ENCODE measurements around the gene ARHGAP45. TPM values are rescaled to one million over a fixed set of nuclear protein-coding genes. Genes with fewer than 3 reads are reported as not detected.

ARHGAP45 gene, protein sequence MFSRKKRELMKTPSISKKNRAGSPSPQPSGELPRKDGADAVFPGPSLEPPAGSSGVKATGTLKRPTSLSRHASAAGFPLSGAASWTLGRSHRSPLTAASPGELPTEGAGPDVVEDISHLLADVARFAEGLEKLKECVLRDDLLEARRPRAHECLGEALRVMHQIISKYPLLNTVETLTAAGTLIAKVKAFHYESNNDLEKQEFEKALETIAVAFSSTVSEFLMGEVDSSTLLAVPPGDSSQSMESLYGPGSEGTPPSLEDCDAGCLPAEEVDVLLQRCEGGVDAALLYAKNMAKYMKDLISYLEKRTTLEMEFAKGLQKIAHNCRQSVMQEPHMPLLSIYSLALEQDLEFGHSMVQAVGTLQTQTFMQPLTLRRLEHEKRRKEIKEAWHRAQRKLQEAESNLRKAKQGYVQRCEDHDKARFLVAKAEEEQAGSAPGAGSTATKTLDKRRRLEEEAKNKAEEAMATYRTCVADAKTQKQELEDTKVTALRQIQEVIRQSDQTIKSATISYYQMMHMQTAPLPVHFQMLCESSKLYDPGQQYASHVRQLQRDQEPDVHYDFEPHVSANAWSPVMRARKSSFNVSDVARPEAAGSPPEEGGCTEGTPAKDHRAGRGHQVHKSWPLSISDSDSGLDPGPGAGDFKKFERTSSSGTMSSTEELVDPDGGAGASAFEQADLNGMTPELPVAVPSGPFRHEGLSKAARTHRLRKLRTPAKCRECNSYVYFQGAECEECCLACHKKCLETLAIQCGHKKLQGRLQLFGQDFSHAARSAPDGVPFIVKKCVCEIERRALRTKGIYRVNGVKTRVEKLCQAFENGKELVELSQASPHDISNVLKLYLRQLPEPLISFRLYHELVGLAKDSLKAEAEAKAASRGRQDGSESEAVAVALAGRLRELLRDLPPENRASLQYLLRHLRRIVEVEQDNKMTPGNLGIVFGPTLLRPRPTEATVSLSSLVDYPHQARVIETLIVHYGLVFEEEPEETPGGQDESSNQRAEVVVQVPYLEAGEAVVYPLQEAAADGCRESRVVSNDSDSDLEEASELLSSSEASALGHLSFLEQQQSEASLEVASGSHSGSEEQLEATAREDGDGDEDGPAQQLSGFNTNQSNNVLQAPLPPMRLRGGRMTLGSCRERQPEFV
- total RNA-seq (100 to 1,000 TPM; 861 to 878 TPM), total RNA-seq (140 to 1,661 (median 806) reads per million in 172 experiments)
- 422 TPM for polyA plus RNA-seq (2013, experiment 1 of 2)
- 419 TPM for polyA plus RNA-seq (2013, experiment 2 of 2)

- no peaks in the 10 kb centered on the region for H3K27me3 Mint-ChIP-seq
- Histone ChIP-seq H3K27ac (ENCODE audit: low read depth in 1 of 2, low read length in 2 of 2) (peak within 1 kb of the TSS; percentile 71 to 98), H3K27me3 (ENCODE audit: control insufficient read depth in 1 of 2, insufficient read depth in 2 of 2, low read length in 2 of 2) (no peaks in the 10 kb centered on the region), H3K4me1 (ENCODE audit: insufficient read depth, low read length) (peaks cover 80% of the 10 kb centered on the region), H3K36me3 (ENCODE audit: insufficient read depth, low read length) (peaks cover 39% of the 10 kb centered on the region), H3K4me3 (ENCODE audit: low read length) (peak within 1 kb of the TSS; percentile 98), H3K9me3 (ENCODE audit: control insufficient read depth in 1 of 2, insufficient read depth in 1 of 2, low read length in 2 of 2) (no peaks in the 10 kb centered on the region)
- H3K4me1 Mint-ChIP-seq (ENCODE audit: low read depth) = peaks cover 60% of the 10 kb centered on the region
- TF ChIP-seq, protein P1, sequence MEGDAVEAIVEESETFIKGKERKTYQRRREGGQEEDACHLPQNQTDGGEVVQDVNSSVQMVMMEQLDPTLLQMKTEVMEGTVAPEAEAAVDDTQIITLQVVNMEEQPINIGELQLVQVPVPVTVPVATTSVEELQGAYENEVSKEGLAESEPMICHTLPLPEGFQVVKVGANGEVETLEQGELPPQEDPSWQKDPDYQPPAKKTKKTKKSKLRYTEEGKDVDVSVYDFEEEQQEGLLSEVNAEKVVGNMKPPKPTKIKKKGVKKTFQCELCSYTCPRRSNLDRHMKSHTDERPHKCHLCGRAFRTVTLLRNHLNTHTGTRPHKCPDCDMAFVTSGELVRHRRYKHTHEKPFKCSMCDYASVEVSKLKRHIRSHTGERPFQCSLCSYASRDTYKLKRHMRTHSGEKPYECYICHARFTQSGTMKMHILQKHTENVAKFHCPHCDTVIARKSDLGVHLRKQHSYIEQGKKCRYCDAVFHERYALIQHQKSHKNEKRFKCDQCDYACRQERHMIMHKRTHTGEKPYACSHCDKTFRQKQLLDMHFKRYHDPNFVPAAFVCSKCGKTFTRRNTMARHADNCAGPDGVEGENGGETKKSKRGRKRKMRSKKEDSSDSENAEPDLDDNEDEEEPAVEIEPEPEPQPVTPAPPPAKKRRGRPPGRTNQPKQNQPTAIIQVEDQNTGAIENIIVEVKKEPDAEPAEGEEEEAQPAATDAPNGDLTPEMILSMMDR (IDR thresholded peaks at IDR 0.05) = no peak
- POLR2A ChIA-PET = interaction anchor here (1.0 to 21.0 kb wide), 29 partner anchors 11 to 363 kb away, joined by 3 to 1253 read pairs (median 7); partner anchors contain the start of genes ABCA7, CIRBP, CNN2 and FAM174C
- H3K4me3 Mint-ChIP-seq = peak within 1 kb of the TSS; percentile 92
- H3K27ac Mint-ChIP-seq = peak within 1 kb of the TSS; percentile 96
- intact Hi-C loops (cut with DNase I, micrococcal nuclease) = loop anchor here (1.0 to 5.0 kb wide), 4 partner anchors 10 to 125 kb away; partner anchors contain the start of genes GPX4 (in 2 of the 2), RNU6-2 (in 1 of the 2) and TMEM259 (in 1 of the 2)
- DNase-seq (peak; percentile 66 to 94 (median 85)), ATAC-seq (ENCODE audit: poor library complexity) (peak; percentile 54)
- no peaks in the 10 kb centered on the region for H3K9me3 Mint-ChIP-seq
- CTCF ChIA-PET = interaction anchor here (0.6 to 2.0 kb wide), 9 partner anchors 9 to 203 kb away, joined by 3 to 11 read pairs (median 5); partner anchors contain the start of gene RNU6-2
- H3K36me3 Mint-ChIP-seq (ENCODE audit: low read depth) = peaks cover 36% of the 10 kb centered on the region
Measured at GRCh38 chr19:1066748-1067340, at the start of gene ARHGAP45. TSS of gene ARHGAP45 (plus strand) at chr19:1067167. CDS start at chr19:1067406, 239 bp downstream.

- TF ChIP-seq, protein P1 (IDR thresholded peaks at IDR 0.05) = no peak
- peak overlapping the region in 1 of 2 donors; percentile 4 for H3K27ac ChIP-seq (ENCODE audit: low read depth in 1 of 2, low read length in 2 of 2)
- intact Hi-C loops (cut with DNase I, micrococcal nuclease) = no loop called here
- Mint-ChIP-seq H3K36me3 (ENCODE audit: low read depth) (peaks cover 30% of the 10 kb centered on the region), H3K27ac (peak overlapping the region; percentile 74), H3K9me3 (no peaks in the 10 kb centered on the region), H3K4me1 (ENCODE audit: low read depth) (peaks cover 33% of the 10 kb centered on the region), H3K27me3 (peaks cover 7% of the 10 kb centered on the region), H3K4me3 (peak overlapping the region; percentile 98)
- no peak for DNase-seq
- CTCF ChIA-PET = no interaction called here
- H3K27me3 ChIP-seq (ENCODE audit: control insufficient read depth in 1 of 2, insufficient read depth in 2 of 2, low read length in 2 of 2) = no peaks in the 10 kb centered on the region
- POLR2A ChIA-PET = no interaction called here
- no peak for ATAC-seq (ENCODE audit: poor library complexity)
- peaks cover 26% of the 10 kb centered on the region for H3K36me3 ChIP-seq (ENCODE audit: insufficient read depth, low read length)
- H3K4me3 ChIP-seq (ENCODE audit: low read length) = no peak overlapping the region
- H3K4me1 ChIP-seq (ENCODE audit: insufficient read depth, low read length) = peaks cover 76% of the 10 kb centered on the region
- H3K9me3 ChIP-seq (ENCODE audit: control insufficient read depth in 1 of 2, insufficient read depth in 1 of 2, low read length in 2 of 2) = no peaks in the 10 kb centered on the region
Measured at GRCh38 chr19:1017906-1018305, 49.1 kb upstream of the ARHGAP45 start.

Measured in CD4-positive, alpha-beta T cell (primary cell).